ENCODE results near the gene RUNDC1.

GRCh38 chr17:43033948-43034881 lies 53.9 kb downstream of the RUNDC1 start:
- TF ChIP-seq, protein P1, sequence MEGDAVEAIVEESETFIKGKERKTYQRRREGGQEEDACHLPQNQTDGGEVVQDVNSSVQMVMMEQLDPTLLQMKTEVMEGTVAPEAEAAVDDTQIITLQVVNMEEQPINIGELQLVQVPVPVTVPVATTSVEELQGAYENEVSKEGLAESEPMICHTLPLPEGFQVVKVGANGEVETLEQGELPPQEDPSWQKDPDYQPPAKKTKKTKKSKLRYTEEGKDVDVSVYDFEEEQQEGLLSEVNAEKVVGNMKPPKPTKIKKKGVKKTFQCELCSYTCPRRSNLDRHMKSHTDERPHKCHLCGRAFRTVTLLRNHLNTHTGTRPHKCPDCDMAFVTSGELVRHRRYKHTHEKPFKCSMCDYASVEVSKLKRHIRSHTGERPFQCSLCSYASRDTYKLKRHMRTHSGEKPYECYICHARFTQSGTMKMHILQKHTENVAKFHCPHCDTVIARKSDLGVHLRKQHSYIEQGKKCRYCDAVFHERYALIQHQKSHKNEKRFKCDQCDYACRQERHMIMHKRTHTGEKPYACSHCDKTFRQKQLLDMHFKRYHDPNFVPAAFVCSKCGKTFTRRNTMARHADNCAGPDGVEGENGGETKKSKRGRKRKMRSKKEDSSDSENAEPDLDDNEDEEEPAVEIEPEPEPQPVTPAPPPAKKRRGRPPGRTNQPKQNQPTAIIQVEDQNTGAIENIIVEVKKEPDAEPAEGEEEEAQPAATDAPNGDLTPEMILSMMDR (conservative IDR thresholded peaks at IDR 0.05; ENCODE audit: low read depth in 2 of 2), result no peak
- TF ChIP-seq POLR2AphosphoS5 (IDR thresholded peaks at IDR 0.05; ENCODE audit: low read depth) (no peak), EZH2 (IDR thresholded peaks at IDR 0.05; ENCODE audit: low read depth, unreplicated experiment) (no peak), CREB1 (CRISPR knock-in tag; IDR thresholded peaks at IDR 0.05; ENCODE audit: low read depth) (no peak), REST (IDR thresholded peaks at IDR 0.05; ENCODE audit: unreplicated experiment) (no peak), NANOG (IDR thresholded peaks at IDR 0.05; ENCODE audit: borderline replicate concordance) (no peak), JUNB (IDR thresholded peaks at IDR 0.05; ENCODE audit: unreplicated experiment) (no peak), EZH2phosphoT487 (IDR thresholded peaks at IDR 0.05; ENCODE audit: unreplicated experiment) (no peak)
- TF ChIP-seq, protein P2, sequence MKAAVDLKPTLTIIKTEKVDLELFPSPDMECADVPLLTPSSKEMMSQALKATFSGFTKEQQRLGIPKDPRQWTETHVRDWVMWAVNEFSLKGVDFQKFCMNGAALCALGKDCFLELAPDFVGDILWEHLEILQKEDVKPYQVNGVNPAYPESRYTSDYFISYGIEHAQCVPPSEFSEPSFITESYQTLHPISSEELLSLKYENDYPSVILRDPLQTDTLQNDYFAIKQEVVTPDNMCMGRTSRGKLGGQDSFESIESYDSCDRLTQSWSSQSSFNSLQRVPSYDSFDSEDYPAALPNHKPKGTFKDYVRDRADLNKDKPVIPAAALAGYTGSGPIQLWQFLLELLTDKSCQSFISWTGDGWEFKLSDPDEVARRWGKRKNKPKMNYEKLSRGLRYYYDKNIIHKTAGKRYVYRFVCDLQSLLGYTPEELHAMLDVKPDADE (IDR thresholded peaks at IDR 0.05), result no peak

All from GM23338 (cell line).